Forelimb muscle (tissue), 1 donor: Measurements from ENCODE around the gene PIK3CB. TPM values are rescaled to one million over a fixed set of nuclear protein-coding genes. Genes with fewer than 3 reads are reported as not detected.
"Not testable (repeated sequence)": the region's sequence is repeated elsewhere in the genome, so short reads cannot be mapped to it uniquely, and the experiment has no call there.

Experiments
- DNase-seq: peaks from one replicate; pipeline ENCODE4 v3.0.0-alpha.2; 2013; ENCODE audit warnings: low read depth
- polyA plus RNA-seq: library from polyadenylated mRNA; unstranded; fragments of 120-200 nt; gene quantifications from one replicate; pipeline ENCODE4 v1.2.1, GENCODE V29; 2013; ENCODE audit not compliant: insufficient read length

PIK3CB gene
- polyA plus RNA-seq, 1 donor = 8.5 TPM

DNA sequence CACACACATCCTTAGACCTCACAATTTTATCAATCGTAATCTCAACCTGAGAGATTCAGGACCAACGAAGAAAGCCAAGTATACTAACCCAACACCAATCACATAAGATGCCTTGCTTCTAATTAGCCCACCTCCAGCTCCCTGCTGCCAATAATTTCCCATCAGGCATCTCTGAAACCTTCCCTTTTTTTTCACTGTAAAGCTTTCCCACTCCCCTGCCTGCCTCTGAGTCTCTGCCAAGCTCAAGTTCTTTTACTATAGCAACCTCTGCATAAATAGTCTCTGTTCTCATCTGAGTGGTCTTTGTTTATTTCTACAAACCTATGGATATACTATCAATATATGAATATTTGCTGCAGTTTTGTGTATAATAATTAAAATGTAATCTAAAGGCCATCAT, 86.5 kb downstream of the PIK3CB start:
- no peak for DNase-seq

DNA sequence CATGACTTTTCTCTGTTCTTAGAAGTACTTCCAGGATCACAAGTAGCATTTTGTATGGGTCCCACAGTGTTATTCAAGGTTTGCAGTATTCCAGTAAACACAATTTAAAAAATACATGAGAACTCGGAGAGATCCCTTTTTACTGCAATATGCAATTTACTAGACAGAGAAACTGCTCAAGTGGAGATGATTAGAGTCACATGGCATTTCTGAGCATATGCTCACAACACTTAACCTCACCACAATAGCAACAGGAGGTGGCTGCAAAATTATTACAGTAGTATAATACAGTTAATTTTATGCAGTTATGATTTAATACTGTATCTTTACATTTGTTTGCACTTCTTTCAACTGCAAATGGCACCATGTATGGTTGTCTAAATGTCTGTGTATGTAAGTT, 87.5 kb downstream of the PIK3CB start:
- no peak for DNase-seq

DNA sequence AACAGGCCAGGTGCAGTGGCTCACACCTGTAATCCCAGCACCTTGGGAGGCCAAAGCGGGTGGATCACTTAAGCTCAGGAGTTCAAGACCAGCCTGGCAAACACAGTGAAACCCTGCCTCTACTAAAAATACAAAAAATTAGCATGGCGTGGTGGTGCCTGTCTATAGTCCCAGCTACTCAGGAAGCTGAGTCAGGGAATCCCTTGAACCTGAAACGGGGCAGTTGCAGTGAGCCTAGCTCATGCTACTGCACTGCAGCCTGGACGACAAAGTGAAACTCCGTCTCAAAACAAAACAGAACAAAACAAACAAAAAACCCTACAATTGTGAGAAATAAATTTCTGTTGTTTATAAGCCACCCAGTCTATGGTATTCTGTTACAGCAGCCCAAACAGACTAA, 94.7 kb downstream of the PIK3CB start:
- DNase-seq = no peak

DNA sequence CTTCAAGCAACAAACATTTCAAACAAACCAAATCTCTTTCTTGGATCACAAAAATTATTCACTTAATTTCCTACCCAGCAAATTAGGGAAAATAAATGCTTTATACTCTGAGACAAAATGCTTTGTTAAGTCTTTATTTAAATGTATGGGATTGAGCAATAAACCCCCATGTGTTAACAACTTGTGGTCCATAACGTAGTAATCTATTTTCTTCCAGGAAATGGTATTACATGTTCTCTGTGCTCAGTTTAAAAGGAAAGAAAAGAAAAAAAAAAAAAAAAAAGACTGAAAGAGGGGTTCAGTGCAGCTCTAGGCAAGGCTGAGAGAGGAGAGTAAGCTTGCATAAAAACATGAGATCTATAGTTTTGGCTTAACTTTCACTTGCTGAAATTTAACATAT, 102.3 kb downstream of the PIK3CB start:
- no peak for DNase-seq

DNA sequence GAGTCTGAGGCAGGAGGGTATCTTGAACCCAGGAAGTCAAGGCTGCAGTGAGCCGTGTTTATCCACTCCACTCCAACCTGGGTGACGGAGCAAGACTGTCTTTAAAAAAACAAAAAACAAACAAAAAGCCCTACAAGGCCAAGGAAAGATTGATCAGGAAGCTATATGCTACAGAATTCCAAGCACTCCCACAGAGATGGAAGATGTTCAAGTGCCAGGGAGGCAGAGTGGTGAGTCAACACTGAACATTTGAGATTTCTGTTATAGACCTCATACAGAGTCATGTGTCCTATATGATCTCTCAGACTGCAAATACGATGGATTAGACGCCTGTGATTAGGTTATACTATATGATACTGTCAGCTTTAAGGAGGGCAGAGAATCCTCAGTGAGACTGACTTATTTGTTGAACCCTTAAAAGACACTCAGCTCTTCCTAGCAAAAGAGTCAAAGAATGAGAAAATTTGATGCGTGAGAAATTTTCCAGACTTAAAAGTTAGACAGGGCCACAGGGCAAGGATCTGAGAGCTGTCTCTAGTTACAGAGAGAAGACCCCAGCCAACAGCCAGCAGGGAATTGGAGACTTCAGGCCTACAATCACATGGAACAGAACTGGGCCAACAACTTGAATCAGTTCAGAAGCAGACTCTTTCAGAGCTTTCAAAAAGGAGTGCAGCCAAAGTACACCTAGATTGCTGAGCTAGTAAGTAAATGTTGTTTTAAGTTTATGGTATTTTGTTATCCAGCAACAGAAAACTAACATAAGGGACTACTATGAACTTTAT, 107.6 kb downstream of the PIK3CB start:
- no peak for DNase-seq

DNA sequence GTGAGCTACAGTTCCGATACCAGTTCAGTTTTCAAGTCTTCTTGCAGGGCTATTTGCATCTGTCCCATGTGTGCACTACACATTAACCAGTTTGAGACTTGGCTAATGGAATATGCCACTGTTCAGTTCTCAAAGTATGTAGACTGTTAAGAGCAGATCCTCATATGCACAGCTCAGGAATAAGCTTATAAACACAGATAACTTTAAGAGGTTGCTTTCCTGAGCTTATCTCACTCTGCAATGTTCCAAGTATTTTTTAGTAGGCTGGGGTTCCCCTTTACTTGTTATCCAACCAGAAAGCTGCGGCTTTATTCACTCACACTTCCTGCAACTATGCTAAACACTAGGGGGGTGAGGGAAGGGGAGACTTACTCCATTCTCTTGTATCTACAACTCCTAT, 108.7 kb downstream of the PIK3CB start:
- DNase-seq = not testable (repeated sequence)

DNA sequence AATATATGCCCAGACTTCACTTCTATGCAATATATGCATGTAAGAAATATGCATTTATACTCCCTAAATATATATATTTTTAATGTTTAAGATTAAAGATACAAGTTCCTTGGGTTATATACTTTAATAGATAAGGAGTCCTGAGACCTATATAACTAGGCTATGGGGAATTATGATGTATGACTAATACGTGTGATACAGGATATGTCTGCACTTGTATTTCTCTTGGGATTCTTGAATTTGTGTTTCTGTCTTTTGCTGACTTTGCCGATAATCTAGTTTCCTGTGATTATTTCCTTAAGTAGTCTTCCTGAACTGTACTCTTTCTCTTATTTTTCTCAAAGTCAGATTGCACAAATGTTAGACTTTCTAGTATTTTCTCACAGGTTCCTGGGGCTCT, 109.6 kb downstream of the PIK3CB start:
- no peak for DNase-seq

DNA sequence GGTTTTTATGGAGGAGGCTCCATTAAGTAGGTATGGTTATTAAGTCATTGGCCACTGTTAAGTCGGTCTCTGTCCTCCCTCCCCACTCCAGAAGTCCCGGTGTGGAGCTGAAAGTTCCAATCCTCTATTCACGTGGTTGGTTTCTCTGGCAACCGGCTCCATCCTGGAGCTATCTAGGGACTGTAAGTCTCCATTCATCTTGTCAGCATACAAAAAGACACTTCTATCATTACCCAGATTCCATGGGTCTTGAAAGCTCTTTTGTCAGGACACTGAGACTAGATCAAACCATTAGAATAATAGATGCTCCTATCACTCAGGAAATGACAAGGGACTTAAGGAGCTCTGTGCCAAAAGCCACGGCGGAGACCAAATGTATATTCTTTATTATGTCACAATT, 110.3 kb downstream of the PIK3CB start:
- no peak for DNase-seq

DNA sequence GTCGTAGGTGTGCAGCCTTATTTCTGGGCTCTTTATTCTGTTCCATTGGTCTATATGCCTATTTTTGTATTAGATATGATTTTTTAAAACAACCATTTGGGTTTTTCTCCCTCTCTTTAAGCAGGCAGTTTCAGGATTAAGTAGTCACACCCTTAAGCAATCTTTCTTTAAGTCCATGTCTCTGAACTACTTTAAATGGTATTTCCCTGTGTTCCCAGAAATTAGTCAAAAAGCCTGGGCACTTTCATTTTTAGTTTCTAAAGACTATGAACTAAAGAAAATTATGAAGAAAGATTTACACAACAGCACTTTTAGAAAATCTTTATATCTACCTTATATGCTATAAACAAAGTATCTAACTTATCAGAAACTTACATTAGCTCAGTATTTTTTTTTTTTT, 115.9 kb downstream of the PIK3CB start:
- no peak for DNase-seq

DNA sequence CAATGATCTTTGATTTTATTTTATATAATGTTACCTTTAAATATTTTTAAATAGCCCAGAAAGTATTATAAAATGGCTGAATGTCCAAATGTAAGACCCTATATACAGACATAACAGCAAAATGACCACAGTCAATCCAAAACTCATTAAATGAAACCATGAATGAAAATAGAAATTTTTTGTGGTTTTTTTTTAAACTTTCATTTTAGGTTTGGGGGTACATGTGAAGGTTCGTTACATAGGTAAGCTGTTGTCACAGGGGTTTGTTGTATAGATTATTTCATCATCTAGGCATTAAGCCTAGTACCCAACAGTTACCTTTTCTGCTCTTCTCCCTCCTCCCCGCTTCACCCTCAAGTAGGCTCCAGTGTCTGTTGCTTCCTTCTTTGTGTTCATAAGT, 117.4 kb downstream of the PIK3CB start:
- DNase-seq = no peak

DNA sequence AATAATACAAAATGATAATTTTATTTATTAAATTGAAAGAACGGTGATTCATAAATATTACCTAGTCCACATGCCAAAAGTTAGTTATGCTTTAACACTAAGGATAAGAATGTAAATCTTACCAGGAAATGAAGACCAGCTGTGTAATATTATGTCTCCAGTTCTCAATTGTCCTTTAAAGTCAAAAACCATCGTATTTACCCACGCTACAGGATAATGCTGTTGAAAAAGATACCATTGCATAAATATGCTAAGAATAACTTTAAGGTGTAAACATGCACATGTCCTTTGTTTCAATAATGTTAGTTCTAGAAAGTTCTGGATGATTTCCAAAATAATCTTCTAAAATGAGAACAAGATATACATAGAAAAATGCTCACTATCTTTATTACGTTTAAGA, 122.6 kb downstream of the PIK3CB start:
- no peak for DNase-seq

DNA sequence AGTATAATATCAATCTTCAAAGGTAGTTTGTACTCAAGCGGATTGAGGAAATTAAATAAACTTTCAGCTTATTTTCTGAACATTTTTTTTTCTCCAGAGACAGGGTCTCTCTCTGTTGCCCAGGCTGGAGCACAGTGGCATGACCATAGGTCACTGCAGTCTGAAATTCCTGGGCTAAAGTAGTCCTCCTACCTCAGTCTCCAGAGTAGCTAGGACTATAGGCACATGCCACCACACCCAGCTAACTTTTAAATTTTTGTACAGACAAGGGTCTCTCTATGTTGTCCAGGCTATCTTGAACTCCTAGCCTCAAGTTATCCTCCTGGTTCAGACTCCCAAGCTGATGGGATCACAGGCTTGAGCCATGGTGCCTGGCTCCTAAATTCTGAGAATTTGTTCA, 129.1 kb downstream of the PIK3CB start:
- no peak for DNase-seq

DNA sequence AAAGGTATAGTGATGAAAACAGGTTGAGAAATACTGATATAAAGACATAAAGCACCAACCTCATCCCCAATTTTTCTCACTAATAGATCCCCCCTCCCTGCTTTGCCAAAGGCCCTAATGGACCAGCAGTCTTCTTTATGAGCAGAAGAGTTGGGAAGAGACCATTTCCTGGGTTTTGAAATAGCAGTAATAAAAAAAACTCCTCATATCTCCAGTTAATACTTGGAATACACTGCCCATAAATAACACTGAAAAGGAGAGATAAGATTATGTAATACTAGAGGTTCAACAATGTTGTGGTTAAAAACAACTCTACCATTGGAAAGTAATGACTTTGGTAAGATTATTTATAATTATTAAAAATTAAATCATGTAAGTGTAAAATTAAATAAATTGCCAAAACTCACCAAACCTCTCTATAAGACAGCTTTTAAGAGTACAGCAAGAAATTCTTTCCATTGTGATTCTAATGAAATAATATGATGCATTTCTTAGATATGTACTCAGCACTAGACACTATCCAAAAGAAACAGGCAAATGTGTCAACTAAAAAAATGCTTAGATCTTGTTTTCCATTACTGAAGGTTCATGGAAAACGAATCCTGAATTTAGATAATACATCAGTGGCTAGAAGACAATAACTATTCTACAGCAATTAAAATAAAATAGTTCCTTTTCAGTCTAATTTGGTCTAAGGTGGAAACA, 137.9 kb downstream of the PIK3CB start:
- DNase-seq = no peak

DNA sequence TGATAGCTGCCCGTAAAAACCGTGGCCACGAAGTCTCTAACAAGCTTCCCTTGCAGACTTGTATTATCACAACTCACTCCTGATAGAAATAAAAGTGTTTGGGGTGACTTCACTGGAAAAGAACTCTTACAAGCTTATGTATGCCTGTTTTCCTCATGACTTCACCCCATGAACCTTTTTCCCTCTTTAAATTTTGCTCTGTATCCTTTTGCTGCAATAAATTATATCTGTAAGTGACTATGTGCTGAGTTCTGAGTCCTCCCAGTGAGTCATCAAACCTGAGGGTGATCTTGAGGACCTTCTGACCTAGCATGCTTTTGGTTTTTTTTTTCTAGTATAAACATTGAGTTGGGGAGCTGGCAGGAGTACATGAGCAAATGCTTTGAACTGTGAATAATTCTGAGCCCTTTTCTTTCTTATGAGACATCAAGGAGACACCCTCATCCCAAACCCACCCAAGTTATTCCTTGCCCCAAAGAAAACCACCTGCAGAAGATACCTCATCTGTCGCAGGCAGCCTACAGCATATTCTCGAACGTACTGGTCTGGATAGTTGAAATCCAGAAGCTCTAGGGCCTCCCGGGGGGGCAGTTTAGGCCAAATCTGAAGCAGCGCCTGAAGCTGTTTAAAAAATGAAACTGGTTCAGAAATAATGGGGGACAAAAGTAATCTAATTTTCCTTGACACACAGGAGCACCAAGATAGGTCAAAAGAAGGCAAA, 140.3 kb downstream of the PIK3CB start:
- no peak for DNase-seq

DNA sequence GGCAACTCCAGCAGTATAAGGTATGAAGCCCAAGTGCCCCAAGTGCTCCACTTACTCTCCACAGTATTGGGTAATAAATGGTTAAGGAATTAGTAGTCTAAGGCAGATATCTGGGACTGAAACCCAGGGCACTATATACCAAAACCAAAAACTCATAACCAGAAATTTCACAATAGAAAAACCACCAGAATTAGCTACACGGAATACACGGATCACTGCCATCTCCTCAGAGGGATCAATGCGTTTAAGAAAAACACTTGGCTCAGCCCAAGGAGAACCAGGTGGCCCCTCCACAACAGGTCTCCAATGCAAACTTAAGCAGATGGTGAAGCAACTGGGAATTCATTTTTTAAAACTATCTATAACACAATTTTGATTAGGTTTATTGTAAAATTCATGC, 142.6 kb downstream of the PIK3CB start:
- DNase-seq = no peak

DNA sequence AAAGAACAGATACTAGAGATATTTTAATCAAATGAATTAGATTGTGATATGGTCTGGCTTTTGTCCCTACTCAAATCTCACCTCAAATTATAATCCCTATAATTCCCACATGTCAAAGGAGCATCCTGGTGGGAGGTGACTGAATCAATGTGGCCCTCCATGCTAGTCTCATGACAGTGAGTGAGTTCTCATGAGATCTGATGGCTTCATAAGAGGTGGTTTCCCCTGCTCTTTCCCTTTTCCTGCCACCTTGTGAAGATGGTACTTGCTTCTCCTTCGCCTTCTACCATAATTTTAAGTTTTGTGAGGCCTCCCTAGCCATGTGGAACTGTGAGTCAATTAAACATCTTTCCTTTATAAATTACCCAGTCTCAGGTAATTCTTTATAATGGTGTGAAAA, 143.4 kb downstream of the PIK3CB start:
- DNase-seq = no peak

DNA sequence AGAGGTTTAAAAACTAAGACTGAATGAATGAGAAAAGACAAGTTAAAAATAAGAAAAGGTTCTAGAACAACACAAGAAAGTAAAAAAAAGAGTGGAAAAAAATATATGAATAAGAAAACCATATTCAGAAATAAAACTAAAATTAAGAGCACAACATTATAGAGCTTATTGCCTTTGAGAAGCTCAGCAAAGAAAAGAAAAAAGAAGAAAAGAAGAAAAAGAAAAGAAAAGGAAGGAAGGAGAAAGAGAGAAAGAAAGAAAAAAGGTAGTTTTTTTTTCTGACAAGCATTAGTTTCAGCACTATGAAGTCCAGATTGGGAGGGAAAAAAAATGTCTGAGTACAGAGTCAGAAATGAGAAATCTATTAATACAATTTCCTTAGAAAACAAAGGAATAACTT, 144.7 kb downstream of the PIK3CB start:
- DNase-seq = no peak

DNA sequence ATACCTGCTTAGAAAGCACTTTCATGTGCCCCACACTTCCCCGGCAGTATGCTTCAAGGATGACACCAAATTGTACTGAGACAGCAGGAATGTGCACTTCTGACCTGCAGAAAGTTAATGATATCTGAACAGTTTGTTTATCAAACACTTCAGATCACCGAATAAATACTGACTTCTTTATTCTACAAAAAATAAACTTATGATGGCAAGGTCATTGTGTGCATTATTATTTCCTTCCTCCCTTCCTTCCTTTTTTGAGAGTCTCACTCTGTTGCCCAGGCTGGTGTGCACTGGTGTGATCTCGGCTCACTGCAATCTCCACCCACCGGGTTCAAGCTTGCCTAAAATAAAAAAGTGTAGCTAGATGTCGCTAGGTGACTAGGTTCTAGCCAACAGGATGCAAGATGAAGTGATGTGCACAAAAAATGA, 145.8 kb downstream of the PIK3CB start:
- DNase-seq = no peak

DNA sequence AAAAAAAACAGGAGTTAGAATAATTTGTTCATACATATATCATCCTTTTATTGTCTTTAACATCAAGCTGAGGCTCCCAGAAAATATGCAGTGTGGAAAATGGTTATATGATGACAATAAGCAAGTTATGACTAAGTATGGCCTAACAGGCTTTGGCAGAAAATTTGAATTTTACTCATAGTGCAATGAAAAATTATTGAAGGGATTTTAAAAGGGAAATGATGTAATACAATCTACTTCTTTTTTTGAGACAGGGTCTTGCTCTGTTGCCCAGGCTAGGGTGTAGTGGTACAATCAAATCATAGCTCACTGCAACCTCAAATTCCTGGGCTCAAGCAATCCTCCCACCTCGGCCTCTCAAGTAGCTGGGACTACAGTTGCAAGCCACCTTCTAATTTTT, 147.5 kb downstream of the PIK3CB start:
- no peak for DNase-seq

DNA sequence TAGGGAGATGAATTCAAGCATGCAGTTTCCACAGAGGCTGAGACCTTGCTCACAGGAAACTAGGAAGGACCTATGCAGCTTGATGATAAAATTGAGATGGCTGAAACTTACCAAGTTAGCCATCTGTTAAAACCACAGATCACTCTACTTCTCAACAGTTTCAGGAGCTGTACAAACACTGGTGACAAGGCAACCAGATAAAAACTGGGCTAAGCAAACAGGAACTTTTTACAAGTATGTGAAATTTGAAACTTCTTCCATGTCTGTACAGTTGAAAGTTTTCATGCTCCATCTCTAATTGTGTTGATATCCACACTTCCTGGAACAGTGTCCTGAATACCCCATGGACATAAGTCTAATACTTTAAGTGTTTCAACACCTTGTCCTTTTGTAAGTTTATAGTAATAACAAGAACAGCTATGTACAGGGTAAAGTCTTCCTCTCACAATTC, 147.9 kb downstream of the PIK3CB start:
- DNase-seq = no peak

DNA sequence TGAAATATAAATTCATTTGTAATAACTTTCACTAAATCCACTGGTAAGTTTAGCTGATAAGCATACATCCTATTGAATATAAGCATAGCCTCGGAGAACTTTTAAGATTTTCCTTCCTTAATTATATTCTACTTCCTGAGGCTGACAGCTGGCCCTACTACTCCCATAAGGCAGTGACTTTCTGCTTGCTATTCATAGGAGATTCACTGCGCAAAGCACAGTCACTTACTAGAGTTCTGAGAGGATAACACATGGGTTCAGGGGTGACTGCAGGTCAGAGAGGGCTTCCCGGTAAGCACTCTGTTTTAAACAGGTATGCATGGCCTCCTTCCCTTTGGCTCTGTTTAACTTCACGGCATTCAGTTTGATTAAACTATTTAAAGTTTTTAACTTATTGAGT, 150.3 kb downstream of the PIK3CB start:
- no peak for DNase-seq

DNA sequence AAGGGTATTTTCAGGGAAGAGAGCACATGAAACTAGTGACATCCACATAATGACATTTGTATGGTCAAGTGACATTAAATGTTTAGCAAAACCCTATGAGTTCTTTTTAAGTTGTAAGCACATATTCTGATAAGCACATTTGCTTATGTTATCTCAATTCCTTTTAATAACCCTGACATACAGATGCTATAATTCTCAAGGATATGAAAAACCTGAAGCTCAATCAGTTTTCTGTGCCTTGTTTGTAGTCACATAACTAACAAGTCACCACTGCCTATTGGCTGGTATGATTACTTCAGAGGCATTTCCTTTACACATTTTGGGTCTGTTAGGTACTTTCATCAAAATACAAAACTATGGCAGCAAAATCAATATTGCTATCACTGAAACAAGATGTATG, 152.1 kb downstream of the PIK3CB start:
- no peak for DNase-seq
